HG03025 (cell line): ENCODE measurements around the gene INHBC.

Source experiments
- ATAC-seq: cut with Tn5 transposase; IDR thresholded peaks from one replicate; pipeline ENCODE4 v1.9.1; 2021; ENCODE audit warnings: mild to moderate bottlenecking, moderate library complexity; ENCODE audit not compliant: unreplicated experiment, low FRiP score

The INHBC gene

GRCh38 chr12:57452181-57452936, 17.8 kb downstream of the INHBC start:
- ATAC-seq, result no peak

- no peak for ATAC-seq
Measured at GRCh38 chr12:57452937-57453509, 18.4 kb downstream of the INHBC start.

- no peak for ATAC-seq
Measured at GRCh38 chr12:57454213-57454565, 19.6 kb downstream of the INHBC start.

GRCh38 chr12:57454566-57455373, 20.2 kb downstream of the INHBC start, which contains the start of gene INHBE:
Gene INHBE, plus strand, starts transcription at chr12:57455307. Its CDS starts 230 bp downstream, at chr12:57455537.
- no peak for ATAC-seq

DNA sequence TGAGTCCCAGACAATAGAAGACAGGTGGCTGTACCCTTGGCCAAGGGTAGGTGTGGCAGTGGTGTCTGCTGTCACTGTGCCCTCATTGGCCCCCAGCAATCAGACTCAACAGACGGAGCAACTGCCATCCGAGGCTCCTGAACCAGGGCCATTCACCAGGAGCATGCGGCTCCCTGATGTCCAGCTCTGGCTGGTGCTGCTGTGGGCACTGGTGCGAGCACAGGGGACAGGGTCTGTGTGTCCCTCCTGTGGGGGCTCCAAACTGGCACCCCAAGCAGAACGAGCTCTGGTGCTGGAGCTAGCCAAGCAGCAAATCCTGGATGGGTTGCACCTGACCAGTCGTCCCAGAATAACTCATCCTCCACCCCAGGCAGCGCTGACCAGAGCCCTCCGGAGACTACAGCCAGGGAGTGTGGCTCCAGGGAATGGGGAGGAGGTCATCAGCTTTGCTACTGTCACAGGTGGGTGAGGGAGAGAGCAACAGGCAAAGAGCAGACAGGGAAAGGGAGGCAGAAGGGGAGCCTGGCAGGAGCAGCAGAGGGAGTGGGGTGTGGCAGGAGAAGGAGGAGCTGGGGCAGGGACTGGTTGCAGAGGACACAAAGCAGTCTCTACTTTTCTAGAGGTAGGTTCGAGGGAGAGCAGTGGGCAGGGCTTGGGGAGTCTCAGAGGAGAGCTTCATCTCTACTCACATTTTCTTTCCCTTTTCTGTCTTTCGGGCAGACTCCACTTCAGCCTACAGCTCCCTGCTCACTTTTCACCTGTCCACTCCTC, 21.0 kb downstream of the INHBC start:
- no peak for ATAC-seq

GRCh38 chr12:57456145-57456700, 21.6 kb downstream of the INHBC start:
- ATAC-seq, result no peak

GRCh38 chr12:57456737-57457490, 22.3 kb downstream of the INHBC start:
- ATAC-seq, result no peak

- no peak for ATAC-seq
Measured at GRCh38 chr12:57458665-57459054, 24.1 kb downstream of the INHBC start.

DNA sequence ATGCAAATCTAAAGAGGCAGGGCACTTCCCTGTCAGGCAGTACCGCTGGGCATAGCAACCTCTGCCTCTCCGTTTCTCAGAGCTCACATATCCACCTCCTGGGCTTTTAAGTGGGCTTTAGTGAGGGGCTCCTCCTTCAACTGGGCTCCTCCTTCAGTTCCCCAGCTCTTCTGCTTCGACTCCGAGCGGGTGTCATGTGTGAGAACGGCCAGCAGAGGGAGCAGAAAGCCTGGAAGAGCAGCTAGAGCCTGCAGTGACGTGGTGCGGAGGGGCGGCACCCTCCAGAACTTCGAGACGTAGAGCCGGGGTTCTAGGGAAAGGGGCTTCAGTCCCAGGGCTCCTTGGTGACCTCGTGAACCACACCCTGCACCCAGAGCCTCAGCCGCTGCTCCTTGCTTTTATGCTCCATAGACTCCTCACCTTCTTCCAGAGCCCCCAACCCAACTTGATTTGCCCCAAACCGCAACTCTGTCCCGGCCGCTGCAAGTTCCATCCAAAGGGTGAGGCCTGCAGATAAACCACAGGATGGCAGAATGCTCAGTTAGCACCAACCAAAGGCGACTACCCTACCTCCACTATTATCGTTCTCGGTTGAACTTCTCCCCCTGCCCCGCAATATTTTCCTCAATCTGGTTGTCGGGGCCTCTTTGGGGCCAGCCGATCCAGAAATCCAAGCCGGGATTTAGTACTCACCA, 24.6 kb downstream of the INHBC start:
- peak; percentile 48 for ATAC-seq

GRCh38 chr12:57459750-57460467, 25.3 kb downstream of the INHBC start, which contains the start of gene GLI1:
Gene GLI1, plus strand, starts transcription at chr12:57459785. Its CDS starts 3,907 bp downstream, at chr12:57463692.
- ATAC-seq, result no peak

- ATAC-seq, result no peak
Measured at GRCh38 chr12:57460468-57460784, 25.8 kb downstream of the INHBC start.

DNA sequence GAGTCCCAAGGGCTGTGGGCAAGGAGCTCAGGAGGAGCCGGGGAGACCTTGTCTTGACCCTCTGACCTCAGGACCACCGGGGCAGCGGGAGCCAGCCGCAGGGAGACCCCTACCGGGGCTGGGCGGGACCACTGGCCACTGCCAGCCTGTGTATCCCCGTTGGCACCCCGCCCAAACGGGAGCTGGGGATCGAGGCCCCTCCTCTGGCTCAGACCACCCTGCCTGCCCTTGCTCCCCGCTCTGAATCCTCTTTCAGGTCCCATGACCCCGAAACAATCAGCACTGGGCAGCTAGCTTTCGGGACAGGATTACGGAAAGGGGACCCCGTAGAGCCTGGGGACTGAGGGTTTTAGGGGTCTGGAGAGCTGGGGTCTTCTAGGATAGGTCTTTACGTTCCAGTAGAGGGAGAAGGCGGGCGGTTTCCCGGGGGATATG, 26.3 kb downstream of the INHBC start:
- no peak for ATAC-seq

DNA sequence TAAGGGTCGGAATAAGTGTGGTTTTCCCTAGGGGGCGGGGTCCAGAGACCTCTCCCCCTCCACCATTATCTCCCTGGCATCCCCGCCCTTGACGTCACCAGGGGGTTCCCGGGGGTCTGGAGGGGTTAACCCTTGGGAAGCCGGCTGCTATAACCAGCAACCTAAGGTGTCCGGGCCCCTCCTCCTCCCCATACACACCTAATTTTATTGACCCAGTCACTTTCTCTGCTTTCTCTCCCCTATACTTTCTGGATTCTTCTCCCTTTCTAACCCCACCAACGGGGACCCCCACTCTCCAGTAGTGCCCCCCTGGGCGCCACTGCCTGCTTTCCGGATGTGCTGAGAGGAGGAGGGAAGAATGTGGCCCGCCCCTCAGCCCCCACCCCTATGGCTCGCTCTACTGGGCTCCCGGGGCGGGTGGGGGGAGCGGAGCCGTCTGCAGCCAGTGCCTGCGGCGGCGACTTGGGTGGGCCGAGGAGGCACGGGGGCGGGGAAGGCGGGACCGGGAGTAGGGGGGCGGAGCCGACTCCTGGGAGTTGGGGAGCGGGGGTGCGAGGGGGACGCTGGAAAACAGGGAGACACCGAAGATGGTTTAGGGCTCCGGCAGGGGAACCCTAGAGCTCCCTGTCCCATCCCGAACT, 26.8 kb downstream of the INHBC start:
- no peak for ATAC-seq

GRCh38 chr12:57461917-57462250, 27.3 kb downstream of the INHBC start:
- no peak for ATAC-seq

GRCh38 chr12:57462251-57462911, 27.8 kb downstream of the INHBC start:
- ATAC-seq, result peak; percentile 61

- no peak for ATAC-seq
Measured at GRCh38 chr12:57462912-57463253, 28.3 kb downstream of the INHBC start.

- no peak for ATAC-seq
Measured at GRCh38 chr12:57464569-57464968, 30.0 kb downstream of the INHBC start.
